T1000 (cell line): ENCODE data around the gene SMG1.
"Not testable (repeated sequence)": the region's sequence is repeated elsewhere in the genome, so short reads cannot be mapped to it uniquely, and the experiment has no call there.

ENCODE experiments used
- DNase-seq: peaks from one replicate; lab custom pipeline; 2025; ENCODE audit warnings: mixed read lengths; lab: John Stamatoyannopoulos, UW

The SMG1 gene

GRCh38 chr16:18925986-18926865, at the start of gene SMG1:
Gene SMG1, minus strand, starts transcription at chr16:18926408. Its CDS starts 367 bp downstream, at chr16:18926041.
- peak; percentile 95 for DNase-seq

- DNase-seq = no peak
Observed at GRCh38 chr16:18975109-18975508, 48.9 kb upstream of the SMG1 start.

GRCh38 chr16:18969855-18970240, 43.6 kb upstream of the SMG1 start:
- DNase-seq = no peak

GRCh38 chr16:18969050-18969854, 43.0 kb upstream of the SMG1 start:
- peak; percentile 81 for DNase-seq

- DNase-seq = no peak
Observed at GRCh38 chr16:18966791-18967190, 40.6 kb upstream of the SMG1 start.

- no peak for DNase-seq
Observed at GRCh38 chr16:18965555-18965954, 39.3 kb upstream of the SMG1 start.

- DNase-seq = no peak
Observed at GRCh38 chr16:18959031-18959505, 32.9 kb upstream of the SMG1 start.

GRCh38 chr16:18958621-18959029, 32.4 kb upstream of the SMG1 start:
- DNase-seq = no peak

GRCh38 chr16:18956658-18957241, 30.5 kb upstream of the SMG1 start:
- DNase-seq = not testable (repeated sequence)

GRCh38 chr16:18955874-18956580, 29.8 kb upstream of the SMG1 start:
- DNase-seq = not testable (repeated sequence)

GRCh38 chr16:18953547-18953946, 27.3 kb upstream of the SMG1 start:
- DNase-seq = no peak

- DNase-seq = no peak
Observed at GRCh38 chr16:18950469-18951185, 24.4 kb upstream of the SMG1 start.

- no peak for DNase-seq
Observed at GRCh38 chr16:18948372-18949020, 22.3 kb upstream of the SMG1 start.

GRCh38 chr16:18945233-18945632, 19.0 kb upstream of the SMG1 start:
- DNase-seq = no peak

GRCh38 chr16:18943414-18943813, 17.2 kb upstream of the SMG1 start:
- no peak for DNase-seq

- DNase-seq = no peak
Observed at GRCh38 chr16:18942061-18942460, 15.9 kb upstream of the SMG1 start.

- DNase-seq = no peak
Observed at GRCh38 chr16:18941471-18941870, 15.3 kb upstream of the SMG1 start.

- no peak for DNase-seq
Observed at GRCh38 chr16:18938986-18939385, 12.8 kb upstream of the SMG1 start.

- DNase-seq = no peak
Observed at GRCh38 chr16:18937390-18937789, 11.2 kb upstream of the SMG1 start.

GRCh38 chr16:18936727-18937340, 10.6 kb upstream of the SMG1 start:
- no peak for DNase-seq
